SHP77 (cell line): Measurements from ENCODE around the gene KIF17.
"Not testable (repeated sequence)": the region's sequence is repeated elsewhere in the genome, so short reads cannot be mapped to it uniquely, and the experiment has no call there.

ENCODE experiments used
- DNase-seq, 2 experiments: peaks; one replicate each; lab custom pipeline; 2025; lab: John Stamatoyannopoulos, UW

KIF17 gene

GRCh38 chr1:20686883-20687725 is 30.7 kb downstream of the KIF17 start:
- DNase-seq: peak in 1 of 2 experiments; percentile 53

- DNase-seq: no peak
Observed at GRCh38 chr1:20685741-20686140, 32.1 kb downstream of the KIF17 start.

- DNase-seq: no peak
Observed at GRCh38 chr1:20685099-20685662, 32.6 kb downstream of the KIF17 start.

GRCh38 chr1:20684651-20685050 is 33.2 kb downstream of the KIF17 start:
- no peak for DNase-seq

GRCh38 chr1:20684050-20684620 is 33.7 kb downstream of the KIF17 start:
- no peak for DNase-seq

- DNase-seq: no peak
Observed at GRCh38 chr1:20683614-20684013, 34.2 kb downstream of the KIF17 start.

GRCh38 chr1:20682571-20683236 is 35.1 kb downstream of the KIF17 start:
- DNase-seq: peak; percentile 42 to 82

GRCh38 chr1:20681999-20682398 is 35.8 kb downstream of the KIF17 start:
- DNase-seq: peak in 1 of 2 experiments; percentile 20

- DNase-seq: no peak
Observed at GRCh38 chr1:20680269-20680668, 37.5 kb downstream of the KIF17 start.

- no peak for DNase-seq
Observed at GRCh38 chr1:20678599-20678998, 39.2 kb downstream of the KIF17 start.

- DNase-seq: not testable (repeated sequence)
Observed at GRCh38 chr1:20673626-20674025, 44.2 kb downstream of the KIF17 start.

- no peak for DNase-seq
Observed at GRCh38 chr1:20672265-20672632, 45.6 kb downstream of the KIF17 start.

GRCh38 chr1:20670936-20671335 is 46.9 kb downstream of the KIF17 start:
- no peak for DNase-seq

GRCh38 chr1:20668581-20668980 is 49.2 kb downstream of the KIF17 start:
- no peak for DNase-seq

GRCh38 chr1:20666804-20667203 is 51.0 kb downstream of the KIF17 start:
- DNase-seq: peak; percentile 57 to 68

GRCh38 chr1:20666146-20666545 is 51.7 kb downstream of the KIF17 start:
- DNase-seq: no peak

- no peak for DNase-seq
Observed at GRCh38 chr1:20665726-20666125, 52.1 kb downstream of the KIF17 start.

- peak in 1 of 2 experiments; percentile 25 for DNase-seq
Observed at GRCh38 chr1:20663969-20664715, 53.7 kb downstream of the KIF17 start.

- DNase-seq: no peak
Observed at GRCh38 chr1:20663365-20663764, 54.4 kb downstream of the KIF17 start.

- no peak for DNase-seq
Observed at GRCh38 chr1:20662110-20662475, 55.7 kb downstream of the KIF17 start.

GRCh38 chr1:20661207-20662109 is 56.3 kb downstream of the KIF17 start, which contains the start of gene DDOST:
Gene DDOST (minus strand): TSS chr1:20661369. CDS start chr1:20661350, 19 bp downstream.
- peak; percentile 97 to 98 for DNase-seq
